ENCODE measurements around the gene ASGR1.

Gene ASGR1

GRCh38 chr17:7214300-7215135, 35.3 kb upstream of the ASGR1 start (continued):
- TF ChIP-seq ZNF670 (tag by site-specific recombination; IDR thresholded peaks at IDR 0.05; ENCODE audit: low read depth) (no peak), SCRT2 (tag by site-specific recombination; IDR thresholded peaks at IDR 0.05) (peak; percentile 33; the same call in 1 of the 2 replicates), ZNF184 (tag by site-specific recombination; IDR thresholded peaks at IDR 0.05) (no peak), ZNF792 (tag by site-specific recombination; IDR thresholded peaks at IDR 0.05) (no peak), ZNF639 (tag by site-specific recombination; IDR thresholded peaks at IDR 0.05) (peak; percentile 51; the same call in 1 of the 2 replicates), ZNF335 (tag by site-specific recombination; conservative IDR thresholded peaks at IDR 0.05) (peak; percentile 99), ZFP3 (tag by site-specific recombination; IDR thresholded peaks at IDR 0.05; ENCODE audit: low read depth) (no peak), EGR2 (tag by site-specific recombination; IDR thresholded peaks at IDR 0.05; ENCODE audit: low read depth) (peak; percentile 95), ZNF366 (tag by site-specific recombination; conservative IDR thresholded peaks at IDR 0.05) (peak; percentile 95), SCRT1 (tag by site-specific recombination; IDR thresholded peaks at IDR 0.05; ENCODE audit: borderline replicate concordance) (no peak), PATZ1 (tag by site-specific recombination; IDR thresholded peaks at IDR 0.05) (peak; percentile 96), ZNF580 (tag by site-specific recombination; IDR thresholded peaks at IDR 0.05) (no peak; the same call in 1 of the 2 replicates), ZNF600 (tag by site-specific recombination; IDR thresholded peaks at IDR 0.05) (peak; percentile 73; the same call in 1 of the 2 replicates), KLF17 (tag by site-specific recombination; IDR thresholded peaks at IDR 0.05) (peak; percentile 68; the same call in 1 of the 2 replicates), ZNF768 (tag by site-specific recombination; IDR thresholded peaks at IDR 0.05) (no peak), ZNF585B (tag by site-specific recombination; IDR thresholded peaks at IDR 0.05) (no peak), ZNF2 (tag by site-specific recombination; IDR thresholded peaks at IDR 0.05) (peak; percentile 56; the same call in 1 of the 2 replicates), SP3 (tag by site-specific recombination; IDR thresholded peaks at IDR 0.05) (peak; percentile 99), KLF7 (tag by site-specific recombination; IDR thresholded peaks at IDR 0.05; ENCODE audit: borderline replicate concordance) (no peak; the same call in 1 of the 2 replicates), ZNF211 (tag by site-specific recombination; IDR thresholded peaks at IDR 0.05; ENCODE audit: low read depth) (no peak), ZNF280C (tag by site-specific recombination; IDR thresholded peaks at IDR 0.05) (no peak), ZNF221 (tag by site-specific recombination; IDR thresholded peaks at IDR 0.05; ENCODE audit: borderline replicate concordance) (no peak), SP2 (tag by site-specific recombination; IDR thresholded peaks at IDR 0.05) (peak; percentile 100), REST (tag by site-specific recombination; IDR thresholded peaks at IDR 0.05) (no peak), ZNF571 (tag by site-specific recombination; IDR thresholded peaks at IDR 0.05) (no peak), ZBTB10 (tag by site-specific recombination; IDR thresholded peaks at IDR 0.05) (peak; percentile 67)

Measured in HEK293 (cell line).